GM23338 (cell line): ENCODE data around the gene UBE2G1. TPM values are rescaled to one million over a fixed set of nuclear protein-coding genes. Genes with fewer than 3 reads are reported as not detected.

Experiments
- ATAC-seq: fragments of 200-7000 bp; cut with Tn5 transposase; 3 replicates; pipeline ENCODE4 v1.9.1; 2020
- DNase-seq: peaks from one replicate; pipeline ENCODE4 v3.0.0-alpha.2; 2015; ENCODE audit warnings: low spot score
- H2AFZ ChIP-seq: fragments of 200-600 bp; sonication (generic); 2 replicates; pipeline ENCODE4 v1.8.0; 2016; ENCODE audit warnings: antibody characterized with exemption, mild to moderate bottlenecking, moderate library complexity
- H3F3A ChIP-seq: fragments of 200-600 bp; sonication (generic); replicated peaks from 2 replicates; pipeline ENCODE4 v1.8.0; 2017; ENCODE audit warnings: antibody characterized with exemption, mixed run types, low read depth
- H3K27ac ChIP-seq: fragments of 200-600 bp; sonication (generic); 2 replicates; pipeline ENCODE4 v1.6.1; 2016; ENCODE audit warnings: low read depth
- H3K27me3 ChIP-seq: fragments of 200-600 bp; sonication (generic); 2 replicates; pipeline ENCODE4 v1.8.0; 2016; ENCODE audit warnings: mild to moderate bottlenecking, mixed run types, moderate library complexity; ENCODE audit not compliant: insufficient read depth
- H3K36me3 ChIP-seq: fragments of 200-600 bp; sonication (generic); 2 replicates; pipeline ENCODE4 v1.8.0; 2016; ENCODE audit warnings: mild to moderate bottlenecking; ENCODE audit not compliant: insufficient read depth
- H3K4me1 ChIP-seq: fragments of 200-600 bp; sonication (generic); 2 replicates; pipeline ENCODE4 v1.8.0; 2016; ENCODE audit warnings: mild to moderate bottlenecking, moderate library complexity; ENCODE audit not compliant: insufficient read depth
- H3K4me2 ChIP-seq: fragments of 200-600 bp; sonication (generic); 2 replicates; pipeline ENCODE4 v1.7.1; 2017; ENCODE audit warnings: mixed run types
- H3K4me3 ChIP-seq: fragments of 200-600 bp; sonication (generic); 2 replicates; pipeline ENCODE4 v1.6.1; 2016; ENCODE audit warnings: mixed run types
- H3K79me2 ChIP-seq: fragments of 200-600 bp; sonication (generic); replicated peaks from 2 replicates; pipeline ENCODE4 v1.8.0; 2017; ENCODE audit warnings: mild to moderate bottlenecking; ENCODE audit not compliant: insufficient read depth
- H3K9me2 ChIP-seq: fragments of 200-600 bp; sonication (generic); 2 replicates; pipeline ENCODE4 v1.8.0; 2017; ENCODE audit not compliant: insufficient read depth
- H4K20me1 ChIP-seq: fragments of 200-600 bp; sonication (generic); replicated peaks from 2 replicates; pipeline ENCODE4 v1.8.0; 2017; ENCODE audit warnings: mild to moderate bottlenecking; ENCODE audit not compliant: insufficient read depth
- H3K27ac Mint-ChIP-seq: 2 replicates; pipeline ENCODE4 v1.8.0; 2020; ENCODE audit warnings: inconsistent platforms, mild to moderate bottlenecking, moderate library complexity, mixed read lengths
- H3K27me3 Mint-ChIP-seq: 3 replicates; pipeline ENCODE4 v1.8.0; 2022; ENCODE audit warnings: low read depth, mild to moderate bottlenecking, moderate library complexity, mixed read lengths, inconsistent platforms; ENCODE audit not compliant: insufficient read depth, poor library complexity
- H3K36me3 Mint-ChIP-seq: 3 replicates; pipeline ENCODE4 v1.8.0; 2021; ENCODE audit warnings: low read depth, mild to moderate bottlenecking, inconsistent platforms, moderate library complexity, mixed read lengths
- H3K4me1 Mint-ChIP-seq: 3 replicates; pipeline ENCODE4 v1.8.0; 2020; ENCODE audit warnings: mild to moderate bottlenecking, inconsistent platforms, mixed read lengths
- H3K4me3 Mint-ChIP-seq: 3 replicates; pipeline ENCODE4 v1.8.0; 2021; ENCODE audit warnings: moderate library complexity, mild to moderate bottlenecking, inconsistent platforms, mixed read lengths
- H3K9me3 Mint-ChIP-seq: 3 replicates; pipeline ENCODE4 v1.8.0; 2020; ENCODE audit warnings: moderate library complexity, mild to moderate bottlenecking, inconsistent platforms, mixed read lengths
- CREB1 ChIP-seq: fragments of 250-450 bp; sonication (Bioruptor Pico); IDR thresholded peaks from 2 replicates; pipeline ENCODE4 v1.5.0; 2020; ENCODE audit warnings: low read depth, mild to moderate bottlenecking, moderate library complexity
- EZH2 ChIP-seq: fragments of 200-600 bp; sonication (generic); IDR thresholded peaks from one replicate; pipeline ENCODE4 v1.8.0; 2017; ENCODE audit warnings: antibody characterized with exemption, mild to moderate bottlenecking, low read depth; ENCODE audit not compliant: unreplicated experiment
- EZH2phosphoT487 ChIP-seq: fragments of 200-600 bp; sonication (generic); IDR thresholded peaks from one replicate; pipeline ENCODE4 v1.8.1; 2018; ENCODE audit warnings: antibody characterized with exemption; ENCODE audit not compliant: unreplicated experiment
- NANOG ChIP-seq: IDR thresholded peaks from 2 replicates; pipeline ENCODE4 v1.6.1; 2016; ENCODE audit warnings: antibody characterized with exemption, borderline replicate concordance
- POLR2AphosphoS5 ChIP-seq: IDR thresholded peaks from 2 replicates; pipeline ENCODE4 v1.6.1; 2016; ENCODE audit warnings: antibody characterized with exemption, low read depth
- polyA plus RNA-seq: library from polyadenylated mRNA; unstranded; fragments of >200 nt; fragmentation: Nextera tagmentation; extraction: Ambion mirVana; gene quantifications from 2 replicates; pipeline ENCODE4 v1.2.1, GENCODE V29; 2016
- total RNA-seq: library from RNA; depleted of rRNA; stranded (reverse); fragments of >200 nt; shearing (Covaris generic); gene quantifications from 2 replicates; pipeline ENCODE4 v1.2.3, GENCODE V29; 2014
- TF ChIP-seq, protein P1 (sequence below): IDR thresholded peaks from 2 replicates; pipeline ENCODE4 v1.6.1; 2016; ENCODE audit warnings: antibody characterized with exemption
- TF ChIP-seq, protein P2 (sequence below), 2 experiments: fragments of 200-600 bp in 1 of 2; sonication (generic) in 1 of 2; conservative IDR thresholded peaks; 2 replicates each; pipeline versions ENCODE4 v1.5.1 to v1.6.1; 2016 to 2017; ENCODE audit warnings: antibody characterized with exemption in 2 of 2, low read depth in 2 of 2, mild to moderate bottlenecking in 2 of 2, moderate library complexity in 1 of 2
- TF ChIP-seq, protein P3 (sequence below): fragments of 250-450 bp; sonication (Bioruptor Pico); IDR thresholded peaks from 2 replicates; pipeline ENCODE4 v1.5.0; 2020; ENCODE audit warnings: mild to moderate bottlenecking, moderate library complexity

The UBE2G1 gene
- total and polyA plus RNA-seq, 2 experiments from 2014 or later = 71.9 to 145 TPM

DNA sequence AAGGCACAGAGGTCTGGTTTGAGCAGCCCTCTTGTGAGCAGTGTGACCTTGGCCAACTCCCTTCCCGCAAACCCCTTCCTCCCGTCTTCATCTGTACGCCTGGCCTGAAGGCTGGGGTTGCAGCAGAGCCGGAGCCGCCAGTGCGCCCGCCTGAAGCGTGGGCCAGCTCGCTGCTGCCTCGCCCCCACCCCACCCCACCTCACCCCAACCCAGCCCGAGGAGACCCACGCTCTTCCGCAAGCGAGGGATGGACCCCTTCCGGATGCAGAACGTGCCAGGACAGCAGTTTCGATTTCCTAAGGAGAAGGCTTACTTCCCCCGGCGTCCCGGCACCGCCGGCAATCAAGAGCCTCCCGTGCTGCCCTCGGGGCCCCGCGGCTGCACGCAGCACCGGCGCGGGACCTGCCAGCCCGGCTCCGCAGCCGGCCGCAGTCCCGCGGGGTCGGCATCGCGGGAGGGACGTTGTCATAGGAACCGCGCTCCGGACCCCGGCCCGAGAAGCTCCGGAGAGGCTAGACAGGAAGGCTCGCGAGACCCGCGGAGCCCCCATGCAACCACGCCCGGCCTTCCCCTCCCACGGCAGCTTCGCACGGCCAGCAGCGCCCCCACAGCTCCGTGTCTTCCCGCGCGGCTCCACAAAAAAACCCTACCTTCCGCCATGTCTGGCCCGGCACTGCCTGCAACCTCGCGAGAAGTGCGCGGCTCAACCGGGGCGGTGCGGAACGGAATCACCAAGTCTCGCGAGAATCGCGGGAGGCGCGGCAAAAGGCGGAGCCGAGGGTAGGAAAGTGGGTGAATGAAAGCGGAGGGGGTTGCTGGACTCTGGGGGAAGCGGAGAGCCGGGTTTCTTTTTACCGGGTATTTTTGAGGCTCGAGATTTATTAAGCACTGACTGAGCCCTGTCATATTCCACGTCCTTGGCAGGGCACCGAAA is 102.9 kb downstream of the UBE2G1 start, which contains the start of gene ANKFY1:
ANKFY1 (minus strand) TSS at position 698 of the 934 bp plus-strand sequence; CDS start at position 660, 38 bp downstream.
- H3K4me3 ChIP-seq = peak within 1 kb of the TSS; percentile 94
- Mint-ChIP-seq H3K4me3 (peak within 1 kb of the TSS; percentile 88), H3K4me1 (peaks cover 32% of the 10 kb centered on the region), H3K36me3 (peaks cover 37% of the 10 kb centered on the region), H3K27me3 (peaks cover 7% of the 10 kb centered on the region), H3K9me3 (peaks cover 14% of the 10 kb centered on the region), H3K27ac (peak within 1 kb of the TSS; percentile 84)
- peak within 1 kb of the TSS; percentile 33 for H3K27ac ChIP-seq
- no peaks in the 10 kb centered on the region for H3K27me3 ChIP-seq
- TF ChIP-seq EZH2 (no peak), POLR2AphosphoS5 (peak; percentile 95)
- TF ChIP-seq, protein P1, sequence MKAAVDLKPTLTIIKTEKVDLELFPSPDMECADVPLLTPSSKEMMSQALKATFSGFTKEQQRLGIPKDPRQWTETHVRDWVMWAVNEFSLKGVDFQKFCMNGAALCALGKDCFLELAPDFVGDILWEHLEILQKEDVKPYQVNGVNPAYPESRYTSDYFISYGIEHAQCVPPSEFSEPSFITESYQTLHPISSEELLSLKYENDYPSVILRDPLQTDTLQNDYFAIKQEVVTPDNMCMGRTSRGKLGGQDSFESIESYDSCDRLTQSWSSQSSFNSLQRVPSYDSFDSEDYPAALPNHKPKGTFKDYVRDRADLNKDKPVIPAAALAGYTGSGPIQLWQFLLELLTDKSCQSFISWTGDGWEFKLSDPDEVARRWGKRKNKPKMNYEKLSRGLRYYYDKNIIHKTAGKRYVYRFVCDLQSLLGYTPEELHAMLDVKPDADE = peak; percentile 39; the same call in 1 of the 2 replicates
- H3K9me2 ChIP-seq = no peaks in the 10 kb centered on the region
- H4K20me1 ChIP-seq = peaks cover 42% of the 10 kb centered on the region
- peaks cover 52% of the 10 kb centered on the region for H3K79me2 ChIP-seq
- peak; percentile 92 for ATAC-seq
- DNase-seq = peak; percentile 98
- peaks cover 11% of the 10 kb centered on the region; the same call in 1 of the 2 replicates for H3F3A ChIP-seq
- peak within 1 kb of the TSS; percentile 85 for H3K4me2 ChIP-seq
- peak within 1 kb of the TSS; percentile 57 for H2AFZ ChIP-seq
- peaks cover 8% of the 10 kb centered on the region for H3K36me3 ChIP-seq
- H3K4me1 ChIP-seq = peaks cover 13% of the 10 kb centered on the region

DNA sequence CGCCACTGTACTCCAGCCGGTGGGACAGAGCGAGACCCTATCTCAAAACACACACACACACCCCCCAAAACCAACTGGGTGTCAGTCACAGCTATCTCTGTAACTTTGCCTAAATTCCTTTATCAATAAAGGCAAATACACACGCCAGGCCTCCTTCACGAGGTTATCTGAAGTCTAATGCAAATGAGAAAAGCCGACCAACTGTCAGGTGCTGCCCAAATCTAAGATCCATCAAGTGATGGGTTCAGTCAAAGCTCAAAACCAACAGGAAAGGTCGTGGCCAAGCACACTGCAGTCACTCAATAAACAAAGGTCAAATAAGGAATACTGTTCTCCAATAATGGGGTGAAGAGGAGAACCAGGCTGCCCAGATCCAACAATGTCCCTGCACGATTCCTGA is 103.8 kb downstream of the UBE2G1 start:
- H3K4me2 ChIP-seq = peak overlapping the region; percentile 85
- Mint-ChIP-seq H3K4me3 (peak overlapping the region; percentile 88), H3K27ac (0 out of 2 replicates have a peak overlapping the region, but pooled peaks have one; percentile 39), H3K9me3 (peaks cover 17% of the 10 kb centered on the region), H3K27me3 (peaks cover 7% of the 10 kb centered on the region), H3K4me1 (peaks cover 32% of the 10 kb centered on the region), H3K36me3 (peaks cover 38% of the 10 kb centered on the region)
- H3K27ac ChIP-seq = no peak overlapping the region
- no peak overlapping the region for H2AFZ ChIP-seq
- peak overlapping the region; percentile 94 for H3K4me3 ChIP-seq
- H3F3A ChIP-seq = peaks cover 3% of the 10 kb centered on the region; the same call in 1 of the 2 replicates
- H3K27me3 ChIP-seq = no peaks in the 10 kb centered on the region
- peaks cover 40% of the 10 kb centered on the region for H4K20me1 ChIP-seq
- no peak for ATAC-seq
- no peak for DNase-seq
- H3K36me3 ChIP-seq = peaks cover 6% of the 10 kb centered on the region
- no peaks in the 10 kb centered on the region for H3K9me2 ChIP-seq
- peaks cover 60% of the 10 kb centered on the region for H3K79me2 ChIP-seq
- peaks cover 13% of the 10 kb centered on the region for H3K4me1 ChIP-seq
- TF ChIP-seq POLR2AphosphoS5 (no peak), NANOG (no peak), EZH2phosphoT487 (no peak), CREB1 (no peak), EZH2 (no peak)
- TF ChIP-seq, protein P2, sequence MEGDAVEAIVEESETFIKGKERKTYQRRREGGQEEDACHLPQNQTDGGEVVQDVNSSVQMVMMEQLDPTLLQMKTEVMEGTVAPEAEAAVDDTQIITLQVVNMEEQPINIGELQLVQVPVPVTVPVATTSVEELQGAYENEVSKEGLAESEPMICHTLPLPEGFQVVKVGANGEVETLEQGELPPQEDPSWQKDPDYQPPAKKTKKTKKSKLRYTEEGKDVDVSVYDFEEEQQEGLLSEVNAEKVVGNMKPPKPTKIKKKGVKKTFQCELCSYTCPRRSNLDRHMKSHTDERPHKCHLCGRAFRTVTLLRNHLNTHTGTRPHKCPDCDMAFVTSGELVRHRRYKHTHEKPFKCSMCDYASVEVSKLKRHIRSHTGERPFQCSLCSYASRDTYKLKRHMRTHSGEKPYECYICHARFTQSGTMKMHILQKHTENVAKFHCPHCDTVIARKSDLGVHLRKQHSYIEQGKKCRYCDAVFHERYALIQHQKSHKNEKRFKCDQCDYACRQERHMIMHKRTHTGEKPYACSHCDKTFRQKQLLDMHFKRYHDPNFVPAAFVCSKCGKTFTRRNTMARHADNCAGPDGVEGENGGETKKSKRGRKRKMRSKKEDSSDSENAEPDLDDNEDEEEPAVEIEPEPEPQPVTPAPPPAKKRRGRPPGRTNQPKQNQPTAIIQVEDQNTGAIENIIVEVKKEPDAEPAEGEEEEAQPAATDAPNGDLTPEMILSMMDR (conservative IDR thresholded peaks at IDR 0.05; ENCODE audit: low read depth in 2 of 2) = no peak
- TF ChIP-seq, protein P3, sequence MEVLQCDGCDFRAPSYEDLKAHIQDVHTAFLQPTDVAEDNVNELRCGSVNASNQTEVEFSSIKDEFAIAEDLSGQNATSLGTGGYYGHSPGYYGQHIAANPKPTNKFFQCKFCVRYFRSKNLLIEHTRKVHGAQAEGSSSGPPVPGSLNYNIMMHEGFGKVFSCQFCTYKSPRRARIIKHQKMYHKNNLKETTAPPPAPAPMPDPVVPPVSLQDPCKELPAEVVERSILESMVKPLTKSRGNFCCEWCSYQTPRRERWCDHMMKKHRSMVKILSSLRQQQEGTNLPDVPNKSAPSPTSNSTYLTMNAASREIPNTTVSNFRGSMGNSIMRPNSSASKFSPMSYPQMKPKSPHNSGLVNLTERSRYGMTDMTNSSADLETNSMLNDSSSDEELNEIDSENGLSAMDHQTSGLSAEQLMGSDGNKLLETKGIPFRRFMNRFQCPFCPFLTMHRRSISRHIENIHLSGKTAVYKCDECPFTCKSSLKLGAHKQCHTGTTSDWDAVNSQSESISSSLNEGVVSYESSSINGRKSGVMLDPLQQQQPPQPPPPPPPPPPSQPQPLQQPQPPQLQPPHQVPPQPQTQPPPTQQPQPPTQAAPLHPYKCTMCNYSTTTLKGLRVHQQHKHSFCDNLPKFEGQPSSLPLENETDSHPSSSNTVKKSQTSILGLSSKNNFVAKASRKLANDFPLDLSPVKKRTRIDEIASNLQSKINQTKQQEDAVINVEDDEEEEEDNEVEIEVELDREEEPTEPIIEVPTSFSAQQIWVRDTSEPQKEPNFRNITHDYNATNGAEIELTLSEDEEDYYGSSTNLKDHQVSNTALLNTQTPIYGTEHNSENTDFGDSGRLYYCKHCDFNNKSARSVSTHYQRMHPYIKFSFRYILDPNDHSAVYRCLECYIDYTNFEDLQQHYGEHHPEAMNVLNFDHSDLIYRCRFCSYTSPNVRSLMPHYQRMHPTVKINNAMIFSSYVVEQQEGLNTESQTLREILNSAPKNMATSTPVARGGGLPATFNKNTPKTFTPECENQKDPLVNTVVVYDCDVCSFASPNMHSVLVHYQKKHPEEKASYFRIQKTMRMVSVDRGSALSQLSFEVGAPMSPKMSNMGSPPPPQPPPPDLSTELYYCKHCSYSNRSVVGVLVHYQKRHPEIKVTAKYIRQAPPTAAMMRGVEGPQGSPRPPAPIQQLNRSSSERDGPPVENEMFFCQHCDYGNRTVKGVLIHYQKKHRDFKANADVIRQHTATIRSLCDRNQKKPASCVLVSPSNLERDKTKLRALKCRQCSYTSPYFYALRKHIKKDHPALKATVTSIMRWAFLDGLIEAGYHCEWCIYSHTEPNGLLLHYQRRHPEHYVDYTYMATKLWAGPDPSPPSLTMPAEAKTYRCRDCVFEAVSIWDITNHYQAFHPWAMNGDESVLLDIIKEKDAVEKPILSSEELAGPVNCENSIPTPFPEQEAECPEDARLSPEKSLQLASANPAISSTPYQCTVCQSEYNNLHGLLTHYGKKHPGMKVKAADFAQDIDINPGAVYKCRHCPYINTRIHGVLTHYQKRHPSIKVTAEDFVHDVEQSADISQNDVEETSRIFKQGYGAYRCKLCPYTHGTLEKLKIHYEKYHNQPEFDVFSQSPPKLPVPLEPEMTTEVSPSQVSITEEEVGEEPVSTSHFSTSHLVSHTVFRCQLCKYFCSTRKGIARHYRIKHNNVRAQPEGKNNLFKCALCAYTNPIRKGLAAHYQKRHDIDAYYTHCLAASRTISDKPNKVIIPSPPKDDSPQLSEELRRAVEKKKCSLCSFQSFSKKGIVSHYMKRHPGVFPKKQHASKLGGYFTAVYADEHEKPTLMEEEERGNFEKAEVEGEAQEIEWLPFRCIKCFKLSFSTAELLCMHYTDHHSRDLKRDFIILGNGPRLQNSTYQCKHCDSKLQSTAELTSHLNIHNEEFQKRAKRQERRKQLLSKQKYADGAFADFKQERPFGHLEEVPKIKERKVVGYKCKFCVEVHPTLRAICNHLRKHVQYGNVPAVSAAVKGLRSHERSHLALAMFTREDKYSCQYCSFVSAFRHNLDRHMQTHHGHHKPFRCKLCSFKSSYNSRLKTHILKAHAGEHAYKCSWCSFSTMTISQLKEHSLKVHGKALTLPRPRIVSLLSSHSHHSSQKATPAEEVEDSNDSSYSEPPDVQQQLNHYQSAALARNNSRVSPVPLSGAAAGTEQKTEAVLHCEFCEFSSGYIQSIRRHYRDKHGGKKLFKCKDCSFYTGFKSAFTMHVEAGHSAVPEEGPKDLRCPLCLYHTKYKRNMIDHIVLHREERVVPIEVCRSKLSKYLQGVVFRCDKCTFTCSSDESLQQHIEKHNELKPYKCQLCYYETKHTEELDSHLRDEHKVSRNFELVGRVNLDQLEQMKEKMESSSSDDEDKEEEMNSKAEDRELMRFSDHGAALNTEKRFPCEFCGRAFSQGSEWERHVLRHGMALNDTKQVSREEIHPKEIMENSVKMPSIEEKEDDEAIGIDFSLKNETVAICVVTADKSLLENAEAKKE (CRISPR knock-in tag) = no peak
- TF ChIP-seq, protein P1 = no peak
